ENCODE measurements around the gene CAPN14. TPM values are rescaled to one million over a fixed set of nuclear protein-coding genes. Genes with fewer than 3 reads are reported as not detected.
"Not testable (repeated sequence)": the region's sequence is repeated elsewhere in the genome, so short reads cannot be mapped to it uniquely, and the experiment has no call there.

The CAPN14 gene
- total RNA-seq, 2 experiments from 2014 or later = 0.20 to 0.30 TPM

GRCh38 chr2:31187166-31187565 lies 30.1 kb downstream of the CAPN14 start:
- no peak for DNase-seq
- Mint-ChIP-seq H3K27ac (no peak overlapping the region), H3K4me3 (no peak overlapping the region), H3K27me3 (no peaks in the 10 kb centered on the region), H3K9me3 (no peaks in the 10 kb centered on the region), H3K4me1 (ENCODE audit: low read depth) (no peaks in the 10 kb centered on the region), H3K36me3 (ENCODE audit: low read depth) (peaks cover 4% of the 10 kb centered on the region)
- intact Hi-C loops (cut with DNase I, micrococcal nuclease) = no loop called here
- H3K9me3 ChIP-seq (ENCODE audit: control insufficient read depth in 1 of 2, insufficient read depth in 1 of 2, low read length in 2 of 2) = no peaks in the 10 kb centered on the region
- ATAC-seq (ENCODE audit: poor library complexity) = no peak
- TF ChIP-seq, protein P1, sequence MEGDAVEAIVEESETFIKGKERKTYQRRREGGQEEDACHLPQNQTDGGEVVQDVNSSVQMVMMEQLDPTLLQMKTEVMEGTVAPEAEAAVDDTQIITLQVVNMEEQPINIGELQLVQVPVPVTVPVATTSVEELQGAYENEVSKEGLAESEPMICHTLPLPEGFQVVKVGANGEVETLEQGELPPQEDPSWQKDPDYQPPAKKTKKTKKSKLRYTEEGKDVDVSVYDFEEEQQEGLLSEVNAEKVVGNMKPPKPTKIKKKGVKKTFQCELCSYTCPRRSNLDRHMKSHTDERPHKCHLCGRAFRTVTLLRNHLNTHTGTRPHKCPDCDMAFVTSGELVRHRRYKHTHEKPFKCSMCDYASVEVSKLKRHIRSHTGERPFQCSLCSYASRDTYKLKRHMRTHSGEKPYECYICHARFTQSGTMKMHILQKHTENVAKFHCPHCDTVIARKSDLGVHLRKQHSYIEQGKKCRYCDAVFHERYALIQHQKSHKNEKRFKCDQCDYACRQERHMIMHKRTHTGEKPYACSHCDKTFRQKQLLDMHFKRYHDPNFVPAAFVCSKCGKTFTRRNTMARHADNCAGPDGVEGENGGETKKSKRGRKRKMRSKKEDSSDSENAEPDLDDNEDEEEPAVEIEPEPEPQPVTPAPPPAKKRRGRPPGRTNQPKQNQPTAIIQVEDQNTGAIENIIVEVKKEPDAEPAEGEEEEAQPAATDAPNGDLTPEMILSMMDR (IDR thresholded peaks at IDR 0.05) = no peak
- CTCF ChIA-PET = no interaction called here
- POLR2A ChIA-PET = no interaction called here
- H3K4me3 ChIP-seq (ENCODE audit: low read length) = no peak overlapping the region
- H3K27me3 ChIP-seq (ENCODE audit: control insufficient read depth in 1 of 2, insufficient read depth in 2 of 2, low read length in 2 of 2) = no peaks in the 10 kb centered on the region
- H3K36me3 ChIP-seq (ENCODE audit: insufficient read depth, low read length) = no peaks in the 10 kb centered on the region
- no peaks in the 10 kb centered on the region for H3K4me1 ChIP-seq (ENCODE audit: insufficient read depth, low read length)
- no peak overlapping the region for H3K27ac ChIP-seq (ENCODE audit: low read depth in 1 of 2, low read length in 2 of 2)

DNA sequence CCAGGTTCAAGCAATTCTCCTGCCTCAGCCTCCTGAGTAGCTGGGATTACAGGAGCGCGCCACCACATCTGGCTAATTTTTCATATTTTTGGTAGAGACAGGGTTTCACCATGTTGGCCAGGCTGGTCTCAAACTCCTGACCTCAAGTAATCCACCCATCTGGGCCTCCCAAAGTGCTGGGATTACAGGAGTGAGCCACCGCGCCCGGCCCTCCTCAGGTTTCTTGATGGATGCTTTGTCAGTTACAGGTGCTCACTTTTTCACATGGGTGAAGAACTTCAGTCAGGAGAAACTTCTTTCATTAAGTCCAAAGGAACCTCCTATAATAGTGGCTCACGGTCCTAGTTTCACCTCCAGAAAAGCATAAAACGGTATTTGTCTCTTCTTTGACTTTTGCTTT lies 33.3 kb downstream of the CAPN14 start:
- CTCF ChIA-PET, POLR2A ChIA-PET: not testable (repeated sequence)

GRCh38 chr2:31176742-31177141 lies 40.6 kb downstream of the CAPN14 start:
- ATAC-seq (ENCODE audit: poor library complexity) (no peak), DNase-seq (no peak)
- Mint-ChIP-seq H3K4me1 (ENCODE audit: low read depth) (no peaks in the 10 kb centered on the region), H3K4me3 (no peak overlapping the region), H3K27ac (no peak overlapping the region), H3K27me3 (no peaks in the 10 kb centered on the region), H3K36me3 (ENCODE audit: low read depth) (no peaks in the 10 kb centered on the region), H3K9me3 (no peaks in the 10 kb centered on the region)
- no peak overlapping the region for H3K4me3 ChIP-seq (ENCODE audit: low read length)
- no peaks in the 10 kb centered on the region for H3K27me3 ChIP-seq (ENCODE audit: control insufficient read depth in 1 of 2, insufficient read depth in 2 of 2, low read length in 2 of 2)
- H3K27ac ChIP-seq (ENCODE audit: low read depth in 1 of 2, low read length in 2 of 2) = no peak overlapping the region
- intact Hi-C loops (cut with DNase I, micrococcal nuclease) = no loop called here
- TF ChIP-seq, protein P1 (IDR thresholded peaks at IDR 0.05) = no peak
- ChIA-PET POLR2A (no interaction called here), CTCF (no interaction called here)
- H3K4me1 ChIP-seq (ENCODE audit: insufficient read depth, low read length) = no peaks in the 10 kb centered on the region
- no peaks in the 10 kb centered on the region for H3K9me3 ChIP-seq (ENCODE audit: control insufficient read depth in 1 of 2, insufficient read depth in 1 of 2, low read length in 2 of 2)
- H3K36me3 ChIP-seq (ENCODE audit: insufficient read depth, low read length) = no peaks in the 10 kb centered on the region

More for the DNA sequence above, 33.3 kb downstream of the CAPN14 start:
- H3K27ac ChIP-seq (ENCODE audit: low read depth in 1 of 2, low read length in 2 of 2); H3K27ac Mint-ChIP-seq; H3K4me1 ChIP-seq (ENCODE audit: insufficient read depth, low read length); H3K27me3 Mint-ChIP-seq; H3K4me1 Mint-ChIP-seq (ENCODE audit: low read depth); H3K9me3 ChIP-seq (ENCODE audit: control insufficient read depth in 1 of 2, insufficient read depth in 1 of 2, low read length in 2 of 2); intact Hi-C loops (cut with DNase I, micrococcal nuclease); H3K9me3 Mint-ChIP-seq; ATAC-seq (ENCODE audit: poor library complexity); DNase-seq; H3K36me3 ChIP-seq (ENCODE audit: insufficient read depth, low read length); H3K27me3 ChIP-seq (ENCODE audit: control insufficient read depth in 1 of 2, insufficient read depth in 2 of 2, low read length in 2 of 2); H3K4me3 Mint-ChIP-seq; H3K4me3 ChIP-seq (ENCODE audit: low read length); H3K36me3 Mint-ChIP-seq (ENCODE audit: low read depth): not testable (repeated sequence)

DNA sequence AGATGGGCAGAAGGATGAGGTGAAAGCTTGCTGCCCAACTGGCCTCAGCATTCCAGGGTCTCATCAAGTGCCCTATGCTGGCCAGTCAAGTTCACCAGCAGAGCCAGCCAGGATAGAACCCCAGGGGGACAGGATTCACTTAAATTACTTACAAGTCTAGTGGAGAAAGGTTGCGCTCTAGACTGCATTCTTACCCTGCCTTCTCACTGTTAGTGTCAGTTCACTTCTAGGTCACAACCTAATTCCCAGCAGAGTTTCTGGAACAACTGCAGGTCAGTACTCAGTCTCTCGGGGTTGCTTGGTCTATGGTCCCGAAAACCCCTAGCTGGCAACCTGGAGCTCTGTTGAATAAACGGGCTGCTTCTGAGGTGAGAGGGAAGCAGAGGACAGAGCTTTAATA lies 46.2 kb downstream of the CAPN14 start:
- ATAC-seq (ENCODE audit: poor library complexity) (no peak), DNase-seq (no peak)
- Mint-ChIP-seq H3K27ac (no peak overlapping the region), H3K4me1 (ENCODE audit: low read depth) (no peaks in the 10 kb centered on the region), H3K27me3 (no peaks in the 10 kb centered on the region), H3K36me3 (ENCODE audit: low read depth) (no peaks in the 10 kb centered on the region), H3K9me3 (no peaks in the 10 kb centered on the region), H3K4me3 (no peak overlapping the region)
- no peaks in the 10 kb centered on the region for H3K9me3 ChIP-seq (ENCODE audit: control insufficient read depth in 1 of 2, insufficient read depth in 1 of 2, low read length in 2 of 2)
- CTCF ChIA-PET = interaction anchor here (0.9 kb wide), 1 partner anchor 16 kb away, joined by 3 read pairs; no protein-coding TSS in a partner anchor
- H3K27me3 ChIP-seq (ENCODE audit: control insufficient read depth in 1 of 2, insufficient read depth in 2 of 2, low read length in 2 of 2) = no peaks in the 10 kb centered on the region
- TF ChIP-seq, protein P1 (IDR thresholded peaks at IDR 0.05) = no peak
- POLR2A ChIA-PET = no interaction called here
- H3K4me1 ChIP-seq (ENCODE audit: insufficient read depth, low read length) = no peaks in the 10 kb centered on the region
- H3K27ac ChIP-seq (ENCODE audit: low read depth in 1 of 2, low read length in 2 of 2) = no peak overlapping the region
- intact Hi-C loops (cut with DNase I, micrococcal nuclease) = loop anchor here (2.0 to 5.0 kb wide), 5 partner anchors 162 to 1080 kb away; no protein-coding TSS in a partner anchor
- H3K4me3 ChIP-seq (ENCODE audit: low read length) = no peak overlapping the region
- no peaks in the 10 kb centered on the region for H3K36me3 ChIP-seq (ENCODE audit: insufficient read depth, low read length)
